Measurements from ENCODE around the gene AKAP1. TPM values are rescaled to one million over a fixed set of nuclear protein-coding genes. Genes with fewer than 3 reads are reported as not detected.

The AKAP1 gene
- total and polyA plus RNA-seq, 2 of the 8 experiments (the other 6 are each of a cell fraction or from before 2014, with no cell fraction given) = 120 to 156 TPM

DNA sequence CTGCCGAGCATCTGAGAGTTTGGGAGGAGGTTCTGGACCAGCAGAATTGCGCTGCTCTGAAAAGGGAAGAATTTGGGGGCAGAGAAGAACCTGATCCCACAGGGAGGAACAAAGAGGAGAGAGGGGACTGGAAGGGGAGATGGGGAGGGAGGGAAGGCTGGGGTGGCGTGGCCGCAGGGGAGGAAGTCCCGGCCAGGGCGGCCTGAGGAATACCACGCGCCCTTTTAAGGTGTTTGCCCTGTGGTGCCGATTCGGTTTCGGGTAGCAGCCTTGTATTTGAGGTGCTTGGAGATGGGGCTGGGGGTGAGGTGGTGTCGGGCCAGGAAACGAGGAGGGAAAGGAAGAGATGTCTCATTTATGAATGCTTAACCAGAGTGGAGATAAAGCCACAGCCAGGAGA, 51.3 kb downstream of the AKAP1 start:
- Histone ChIP-seq H3K56ac (replicated peaks; ENCODE audit: insufficient read length, low read depth, low read length) (no peak overlapping the region), H2BK15ac (ENCODE audit: low read length) (no peak overlapping the region), H3K4ac (replicated peaks; ENCODE audit: insufficient read length, low read depth, low read length) (no peak overlapping the region), H3K14ac (ENCODE audit: insufficient read length) (no peak overlapping the region), H3K79me1 (ENCODE audit: low read depth, low read length) (no peaks in the 10 kb centered on the region), H2BK20ac (ENCODE audit: low read length) (no peak overlapping the region), H4K8ac (ENCODE audit: extremely low read depth, insufficient read depth, low read length) (no peak overlapping the region), H3K4me2 (ENCODE audit: insufficient read depth in 1 of 2, low read depth in 2 of 2, low read length in 2 of 2) (no peak overlapping the region), H2AFZ (ENCODE audit: low read length) (0 out of 2 replicates have a peak overlapping the region, but pooled peaks have one; percentile 67), H3K27me3 (replicated peaks in 1 of 4; ENCODE audit: control insufficient read depth in 3 of 4, extremely low read depth in 1 of 4, insufficient read depth in 3 of 4, low read length in 3 of 4) (no peaks in the 10 kb centered on the region), H2BK12ac (ENCODE audit: low read depth, low read length) (no peak overlapping the region), H3K4me1 (replicated peaks in 1 of 4; ENCODE audit: control insufficient read depth in 3 of 4, insufficient read depth in 4 of 4, low read length in 3 of 4) (peaks cover 0 to 8% (median 3%) of the 10 kb centered on the region in 4 experiments; a peak in 6 of 7 replicates), H4K20me1 (replicated peaks in 1 of 2; ENCODE audit: control insufficient read depth in 1 of 2, insufficient read depth in 2 of 2, low read length in 2 of 2) (no peaks in the 10 kb centered on the region), H3K9me3 (ENCODE audit: insufficient read depth in 2 of 2, low read depth in 1 of 2, low read length in 1 of 2) (no peaks in the 10 kb centered on the region), H3K23me2 (ENCODE audit: low read depth, low read length) (no peaks in the 10 kb centered on the region), H3K27ac (ENCODE audit: low read depth, low read length) (no peak overlapping the region), H3K23ac (ENCODE audit: insufficient read length) (no peak overlapping the region), H4K91ac (replicated peaks; ENCODE audit: insufficient read length, low read length) (peak overlapping the region; percentile 31), H3K79me2 (ENCODE audit: control insufficient read depth in 1 of 2, insufficient read depth in 2 of 2, low read length in 2 of 2) (no peaks in the 10 kb centered on the region), H2BK5ac (ENCODE audit: low read depth, low read length) (no peak overlapping the region), H2AK5ac (ENCODE audit: low read depth, low read length) (no peak overlapping the region), H3K36me3 (ENCODE audit: control insufficient read depth in 2 of 4, insufficient read depth in 4 of 4, low read length in 3 of 4) (no peaks in the 10 kb centered on the region), H3K4me3 (ENCODE audit: extremely low read depth in 1 of 4, insufficient read depth in 2 of 4, low read depth in 3 of 4, low read length in 4 of 4) (no peak overlapping the region), H2BK120ac (replicated peaks; ENCODE audit: low read depth, low read length) (no peak overlapping the region), H4K5ac (ENCODE audit: insufficient read length, low read depth, low read length) (no peak overlapping the region), H3K9ac (replicated peaks in 1 of 4; ENCODE audit: extremely low read depth in 1 of 4, low read depth in 3 of 4, low read length in 3 of 4) (no peak overlapping the region), H3K18ac (ENCODE audit: extremely low read depth, low read length) (no peak overlapping the region)
- ChIA-PET POLR2A (ENCODE audit: partially characterized antibody) (interaction anchor here (1.5 kb wide), 1 partner anchor 11 kb away, joined by 3 read pairs; no protein-coding TSS in a partner anchor), CTCF (ENCODE audit: partially characterized antibody) (interaction anchor here (0.6 to 1.6 kb wide), 7 partner anchors 23 to 1943 kb away, joined by 3 to 7 read pairs (median 3); no protein-coding TSS in a partner anchor)
- TF ChIP-seq SRF (IDR thresholded peaks at IDR 0.05; ENCODE audit: low read depth, low read length) = peak; percentile 85
- TF ChIP-seq BRCA1 (IDR thresholded peaks at IDR 0.05; ENCODE audit: low read depth, low read length) = no peak
- FAIRE-seq (no peak), DNase-seq (ENCODE audit: low read depth in 1 of 2, low spot score in 2 of 2) (no peak)
- 70% methylated on average over 13 of the region's 13 CpGs; no CpG with 5 or more reads in 1 of the 2 experiments for WGBS, 2 experiments (ENCODE audit: extremely low coverage in 1 of 2, insufficient coverage in 1 of 2, insufficient read length in 1 of 2, insufficient replicate concordance in 2 of 2, low coverage in 1 of 2, low lambda C conversion rate in 2 of 2, missing lambda C conversion rate in 1 of 2)

Data from H1 (cell line).